Heart left ventricle (tissue), 13 donors: Measurements from ENCODE around the gene SERPINA1.

Source experiments
- POLR2A ChIP-seq, 2 donors: fragments of 450-650 bp; IDR thresholded peaks; one replicate each; pipeline ENCODE4 v1.6.1; 2017; ENCODE audit warnings: antibody characterized with exemption in 2 of 2, mild to moderate bottlenecking in 2 of 2, moderate library complexity in 2 of 2
- TF ChIP-seq, protein P1 (sequence below), 12 donors: fragments of 200-600 bp; sonication (generic) in 4 of 12; IDR thresholded peaks; one replicate each; pipeline versions ENCODE4 v1.5.0 to v1.8.0; 2018 to 2022; ENCODE audit warnings: antibody characterized with exemption in 12 of 12, mild to moderate bottlenecking in 5 of 12
- donor health status: ischemic (EF 13 %, LVEDD 7.1; RV severe dilation, severe dysfunction).
- donor health status: DM: no; HTN: yes; CAD: no.
- donor health status: DM: no; HTN: no; CAD: no.
- donor health status: ischemic (EF 25% LVEDD 6.9; RV normal size, moderate dysfunction).
- donor health status: ischemic (EF 25% LVEDD 5.7; RV mildly dilated, moderate dysfunction).
- donor health status: ischemic (EF 35%, LVEDD 5.7; RV mildly dilated, moderate dysfunction).
- donor health status: nonischemic (EF 11% LVEDD 7.7; RV severe dilation, severe dysfunction).
- donor health status: DM: yes; HTN: yes; CAD: no.
- donor health status: PGD.
- donor health status: ischemic (EF 29% LVEDD 5.4; RV normal size, mild dysfunction).
- donor health status: nonischemic (EF 23%, LVEDD 6.1; RV moderate dilation, normal function).

- no peak for TF ChIP-seq POLR2A (IDR thresholded peaks at IDR 0.05)
- TF ChIP-seq, protein P1, sequence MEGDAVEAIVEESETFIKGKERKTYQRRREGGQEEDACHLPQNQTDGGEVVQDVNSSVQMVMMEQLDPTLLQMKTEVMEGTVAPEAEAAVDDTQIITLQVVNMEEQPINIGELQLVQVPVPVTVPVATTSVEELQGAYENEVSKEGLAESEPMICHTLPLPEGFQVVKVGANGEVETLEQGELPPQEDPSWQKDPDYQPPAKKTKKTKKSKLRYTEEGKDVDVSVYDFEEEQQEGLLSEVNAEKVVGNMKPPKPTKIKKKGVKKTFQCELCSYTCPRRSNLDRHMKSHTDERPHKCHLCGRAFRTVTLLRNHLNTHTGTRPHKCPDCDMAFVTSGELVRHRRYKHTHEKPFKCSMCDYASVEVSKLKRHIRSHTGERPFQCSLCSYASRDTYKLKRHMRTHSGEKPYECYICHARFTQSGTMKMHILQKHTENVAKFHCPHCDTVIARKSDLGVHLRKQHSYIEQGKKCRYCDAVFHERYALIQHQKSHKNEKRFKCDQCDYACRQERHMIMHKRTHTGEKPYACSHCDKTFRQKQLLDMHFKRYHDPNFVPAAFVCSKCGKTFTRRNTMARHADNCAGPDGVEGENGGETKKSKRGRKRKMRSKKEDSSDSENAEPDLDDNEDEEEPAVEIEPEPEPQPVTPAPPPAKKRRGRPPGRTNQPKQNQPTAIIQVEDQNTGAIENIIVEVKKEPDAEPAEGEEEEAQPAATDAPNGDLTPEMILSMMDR (IDR thresholded peaks at IDR 0.05), result no peak
Observed at GRCh38 chr14:94388384-94389103, at the start of gene SERPINA1.
